HUES6 (cell line): ENCODE data around the gene TXNDC16.

ENCODE experiments used
- H3K27ac ChIP-seq: 2 replicates; pipeline ENCODE4 v1.7.0; 2013; ENCODE audit warnings: low read depth, mild to moderate bottlenecking, low read length, inconsistent platforms
- H3K27me3 ChIP-seq: 2 replicates; pipeline ENCODE4 v1.6.1; 2013; ENCODE audit warnings: low read length; ENCODE audit not compliant: control insufficient read depth, insufficient read depth
- H3K36me3 ChIP-seq: 2 replicates; pipeline ENCODE4 v1.6.1; 2013; ENCODE audit warnings: low read length; ENCODE audit not compliant: control insufficient read depth, insufficient read depth
- H3K4me1 ChIP-seq: 2 replicates; pipeline ENCODE4 v1.6.1; 2013; ENCODE audit warnings: low read length; ENCODE audit not compliant: control insufficient read depth, insufficient read depth
- H3K4me3 ChIP-seq: 2 replicates; pipeline ENCODE4 v1.5.1; 2013; ENCODE audit warnings: low read depth, low read length
- H3K9ac ChIP-seq: one replicate; pipeline ENCODE4 v1.6.1; 2013; ENCODE audit warnings: mild to moderate bottlenecking, low read length
- H3K9me3 ChIP-seq: 2 replicates; pipeline ENCODE4 v1.6.1; 2013; ENCODE audit warnings: low read depth, low read length; ENCODE audit not compliant: control insufficient read depth, insufficient read depth

The TXNDC16 gene

DNA sequence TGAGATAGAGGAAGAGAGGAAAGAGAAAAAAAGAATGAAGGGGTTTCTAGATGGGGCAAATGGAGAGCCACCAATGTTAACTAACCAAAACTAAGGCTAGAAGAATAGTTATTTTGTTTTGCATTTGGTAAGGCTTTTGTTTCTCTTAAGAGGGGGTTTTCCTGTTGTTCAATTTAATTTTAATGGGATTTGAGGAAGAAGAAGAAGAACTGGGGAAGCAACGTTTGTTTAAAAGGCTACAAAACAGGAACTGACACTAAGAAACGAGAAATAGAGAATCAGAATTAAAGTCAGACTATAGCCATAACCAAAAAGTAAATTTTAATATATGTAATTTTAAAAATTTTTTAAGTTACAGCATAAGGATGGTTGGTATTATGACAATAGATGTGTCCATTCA is 13.7 kb downstream of the TXNDC16 start:
- Histone ChIP-seq H3K27ac (no peak overlapping the region), H3K9me3 (no peaks in the 10 kb centered on the region), H3K4me1 (no peaks in the 10 kb centered on the region), H3K27me3 (no peaks in the 10 kb centered on the region), H3K4me3 (no peak overlapping the region), H3K9ac (no peak overlapping the region), H3K36me3 (peaks cover 17% of the 10 kb centered on the region)

DNA sequence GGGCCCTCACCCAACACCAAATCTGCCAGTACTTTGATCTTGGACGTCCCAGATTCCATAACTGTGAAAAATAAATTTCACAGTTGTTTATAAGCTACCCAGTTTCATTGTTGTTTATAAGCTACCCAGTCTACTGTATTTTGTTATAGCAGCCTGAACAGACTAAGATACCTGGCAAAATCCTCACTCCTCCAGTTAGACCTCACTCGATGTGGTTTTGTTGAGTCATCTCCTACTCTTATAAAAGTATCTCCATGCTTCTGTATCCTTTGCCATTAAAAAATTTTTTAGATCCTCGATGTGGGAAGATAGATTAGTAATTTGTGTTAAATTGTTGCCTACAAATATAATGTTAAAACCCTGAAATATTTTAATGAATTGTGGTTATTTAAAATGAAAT is 16.0 kb downstream of the TXNDC16 start:
- H3K36me3 ChIP-seq = peaks cover 17% of the 10 kb centered on the region

DNA sequence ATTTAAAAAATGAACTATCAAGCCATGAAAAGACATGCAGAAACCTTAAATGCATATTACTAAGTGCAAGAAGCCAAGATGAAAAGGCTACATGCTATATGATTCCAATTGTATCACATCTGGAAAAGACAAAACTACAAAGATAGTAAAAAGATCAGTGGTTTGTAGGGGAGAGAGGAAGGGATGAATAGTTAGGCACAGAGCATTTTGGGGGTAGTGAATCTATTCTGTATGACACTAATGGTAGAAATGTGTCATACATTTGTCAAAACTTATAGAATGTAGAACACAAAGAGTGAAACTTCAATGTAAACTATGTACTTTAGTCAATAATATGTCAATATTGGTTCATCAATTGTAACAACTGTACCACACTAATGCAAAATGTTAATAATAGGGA is 20.8 kb downstream of the TXNDC16 start:
- H3K4me1 ChIP-seq = no peaks in the 10 kb centered on the region
- peaks cover 12% of the 10 kb centered on the region for H3K36me3 ChIP-seq
- no peaks in the 10 kb centered on the region for H3K27me3 ChIP-seq
- no peak overlapping the region for H3K27ac ChIP-seq
- H3K9me3 ChIP-seq = no peaks in the 10 kb centered on the region
- no peak overlapping the region for H3K9ac ChIP-seq
- no peak overlapping the region for H3K4me3 ChIP-seq

More for the DNA sequence above, 16.0 kb downstream of the TXNDC16 start:
- Histone ChIP-seq H3K4me3 (no peak overlapping the region), H3K9ac (no peak overlapping the region), H3K27ac (no peak overlapping the region), H3K9me3 (no peaks in the 10 kb centered on the region), H3K4me1 (no peaks in the 10 kb centered on the region), H3K27me3 (no peaks in the 10 kb centered on the region)

DNA sequence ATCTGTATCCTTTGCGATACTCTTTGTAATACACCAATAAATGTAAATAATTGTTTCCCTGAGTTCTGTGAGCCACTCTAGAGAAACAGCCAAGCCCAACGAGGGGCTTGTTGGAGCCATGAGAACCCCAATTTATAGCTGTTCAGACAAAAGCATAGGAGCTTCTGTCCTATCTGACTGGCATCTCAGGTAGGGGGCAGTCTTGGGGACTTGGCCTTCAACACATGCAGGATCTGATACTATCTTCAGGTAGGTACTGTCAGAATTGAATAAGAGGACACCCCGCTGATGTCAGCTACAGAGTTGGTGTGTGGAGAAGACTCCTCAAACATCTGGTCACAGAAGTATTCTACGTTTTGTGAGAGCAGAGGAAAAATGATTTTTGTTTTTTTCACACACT is 25.3 kb downstream of the TXNDC16 start:
- H3K27ac ChIP-seq = no peak overlapping the region
- H3K9me3 ChIP-seq = no peaks in the 10 kb centered on the region
- H3K9ac ChIP-seq = no peak overlapping the region
- no peaks in the 10 kb centered on the region for H3K36me3 ChIP-seq
- H3K4me1 ChIP-seq = no peaks in the 10 kb centered on the region
- no peak overlapping the region for H3K4me3 ChIP-seq
- H3K27me3 ChIP-seq = no peaks in the 10 kb centered on the region

DNA sequence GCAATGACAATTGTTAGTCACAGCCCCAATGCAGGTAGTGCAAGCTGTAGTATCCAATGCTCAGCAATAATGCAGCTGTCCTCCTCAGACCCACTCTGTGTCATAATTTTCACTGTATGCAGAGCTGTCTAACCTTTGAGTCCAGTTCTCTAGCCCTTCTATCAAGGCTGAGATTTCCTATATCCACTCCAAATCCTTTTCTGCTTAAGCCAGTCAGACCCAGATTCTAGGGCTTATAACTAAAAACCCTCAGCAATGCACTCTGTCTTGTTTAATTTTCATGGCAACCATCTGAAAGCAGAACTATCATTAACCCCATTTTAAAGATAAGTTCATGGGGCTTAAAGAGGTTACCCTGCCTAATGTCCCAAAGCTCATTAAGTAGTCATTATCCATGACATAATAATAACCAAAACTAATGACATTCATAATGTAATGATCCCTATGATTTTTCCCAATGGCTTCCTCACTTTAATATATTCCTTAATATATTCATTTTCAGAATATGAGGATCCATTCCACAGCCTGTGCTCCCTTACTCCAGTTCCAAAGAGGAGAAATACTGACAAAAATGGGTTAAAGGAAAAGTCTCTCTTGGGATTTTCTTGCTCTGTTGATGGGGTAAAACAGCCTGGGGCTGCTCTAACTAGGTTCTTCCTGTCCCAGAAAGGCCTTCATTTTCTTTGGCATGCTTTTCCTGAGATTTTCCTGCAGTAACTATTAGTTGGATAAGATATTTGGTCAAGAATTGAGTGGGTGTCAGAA is 29.5 kb downstream of the TXNDC16 start:
- no peaks in the 10 kb centered on the region for H3K4me1 ChIP-seq
- H3K36me3 ChIP-seq = no peaks in the 10 kb centered on the region
- no peak overlapping the region for H3K27ac ChIP-seq
- H3K27me3 ChIP-seq = no peaks in the 10 kb centered on the region
- no peak overlapping the region for H3K9ac ChIP-seq
- H3K9me3 ChIP-seq = no peaks in the 10 kb centered on the region
- H3K4me3 ChIP-seq = no peak overlapping the region

DNA sequence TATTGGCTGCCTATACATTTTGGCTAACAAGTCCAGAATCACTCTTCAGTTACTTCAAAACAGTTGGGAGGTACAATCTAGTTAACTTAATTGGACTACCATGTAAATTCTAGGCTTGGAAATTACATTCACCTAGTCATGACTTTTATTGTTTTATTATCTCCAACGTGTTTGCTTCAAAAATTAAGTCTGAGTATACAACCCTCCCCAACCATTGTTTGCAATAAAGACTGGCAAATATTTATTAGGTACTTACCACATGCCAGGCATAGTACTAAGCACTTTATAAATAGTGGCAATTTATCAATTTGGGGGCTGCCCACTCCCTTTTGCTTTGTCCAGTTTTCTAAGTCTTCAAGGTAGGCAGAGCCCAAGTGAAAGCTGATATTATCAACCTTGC is 30.3 kb downstream of the TXNDC16 start:
- H3K27ac ChIP-seq = no peak overlapping the region
- no peak overlapping the region for H3K4me3 ChIP-seq
- no peaks in the 10 kb centered on the region for H3K27me3 ChIP-seq
- H3K9ac ChIP-seq = no peak overlapping the region
- no peaks in the 10 kb centered on the region for H3K4me1 ChIP-seq
- H3K36me3 ChIP-seq = no peaks in the 10 kb centered on the region
- no peaks in the 10 kb centered on the region for H3K9me3 ChIP-seq

DNA sequence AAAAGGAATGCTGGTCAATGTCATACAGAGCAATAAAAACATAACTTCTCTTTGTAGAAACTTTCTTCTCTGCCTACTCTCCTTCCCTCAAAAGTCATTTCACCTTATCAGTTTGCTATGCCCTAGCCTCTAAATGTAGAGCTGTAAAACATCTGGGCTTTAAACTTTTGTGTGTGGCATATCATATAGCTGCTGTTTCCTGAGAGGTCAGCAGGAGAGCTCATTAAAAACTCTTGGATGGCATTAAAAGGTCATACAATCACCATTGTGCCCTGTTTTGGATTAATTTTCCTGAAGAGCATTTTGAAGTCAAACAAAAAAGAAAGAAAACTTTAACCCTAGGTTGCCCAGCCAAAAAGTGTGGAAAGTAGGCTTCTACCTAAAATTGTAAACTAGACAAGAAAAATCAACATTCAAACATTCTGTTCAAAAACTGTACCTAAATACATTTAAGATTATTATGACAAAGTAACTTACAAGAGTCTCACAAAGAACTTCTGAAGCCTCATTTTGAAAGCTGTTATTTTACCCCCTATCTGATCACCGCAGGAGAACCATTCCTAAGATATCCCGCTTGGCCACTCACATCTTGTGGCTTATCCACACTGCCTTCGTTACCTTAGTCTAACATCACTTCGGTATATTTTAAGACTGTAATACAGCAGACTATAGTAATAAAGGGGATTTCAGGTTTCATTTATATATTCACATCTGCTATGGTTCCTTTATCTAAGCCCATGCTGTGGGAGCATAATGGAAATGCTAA is 38.1 kb downstream of the TXNDC16 start:
- Histone ChIP-seq H3K9me3 (no peaks in the 10 kb centered on the region), H3K27ac (no peak overlapping the region), H3K4me1 (peaks cover 11% of the 10 kb centered on the region), H3K9ac (no peak overlapping the region), H3K36me3 (no peaks in the 10 kb centered on the region), H3K27me3 (no peaks in the 10 kb centered on the region), H3K4me3 (no peak overlapping the region)

DNA sequence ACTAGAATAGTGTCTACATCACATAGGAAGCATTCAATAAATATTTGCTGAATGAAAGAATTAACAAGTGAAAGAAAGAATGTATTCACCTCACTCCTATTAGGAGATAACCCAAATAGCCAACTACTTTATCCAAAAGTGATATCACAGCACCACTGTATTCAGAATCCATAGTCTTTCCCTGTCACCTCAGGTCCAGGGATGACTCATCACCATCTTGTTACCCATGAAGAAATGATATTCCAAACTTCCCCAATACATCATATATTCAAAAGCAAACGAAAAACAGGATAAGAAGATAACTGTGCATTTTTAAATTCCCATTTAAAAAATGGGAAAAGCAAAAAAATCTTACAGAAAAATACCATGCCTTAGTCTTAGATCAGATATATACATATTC is 39.1 kb downstream of the TXNDC16 start:
- Histone ChIP-seq H3K4me1 (peaks cover 11% of the 10 kb centered on the region), H3K4me3 (no peak overlapping the region), H3K9me3 (no peaks in the 10 kb centered on the region)

DNA sequence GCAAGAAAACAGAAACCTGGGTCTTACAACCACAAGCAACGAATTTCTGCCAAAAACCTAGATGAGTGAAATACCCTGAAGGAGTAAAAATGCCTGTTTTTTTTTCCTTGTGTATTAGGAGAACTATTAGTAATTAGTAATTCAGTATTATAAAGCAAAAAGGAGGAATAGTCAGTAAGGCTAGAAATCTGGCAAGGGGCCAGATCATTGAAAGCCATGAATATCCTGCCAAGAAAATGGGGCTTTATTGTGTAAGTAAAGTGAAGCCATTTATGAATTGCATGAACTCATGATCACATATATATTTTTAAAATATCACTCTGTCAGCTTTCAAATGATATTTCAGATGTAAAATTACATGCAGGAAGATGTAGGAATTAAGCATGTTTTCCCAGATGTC is 57.9 kb downstream of the TXNDC16 start:
- Histone ChIP-seq H3K36me3 (no peaks in the 10 kb centered on the region), H3K4me3 (no peak overlapping the region)

More for the DNA sequence above, 39.1 kb downstream of the TXNDC16 start:
- Histone ChIP-seq H3K36me3 (no peaks in the 10 kb centered on the region), H3K27ac (no peak overlapping the region), H3K27me3 (no peaks in the 10 kb centered on the region), H3K9ac (no peak overlapping the region)

DNA sequence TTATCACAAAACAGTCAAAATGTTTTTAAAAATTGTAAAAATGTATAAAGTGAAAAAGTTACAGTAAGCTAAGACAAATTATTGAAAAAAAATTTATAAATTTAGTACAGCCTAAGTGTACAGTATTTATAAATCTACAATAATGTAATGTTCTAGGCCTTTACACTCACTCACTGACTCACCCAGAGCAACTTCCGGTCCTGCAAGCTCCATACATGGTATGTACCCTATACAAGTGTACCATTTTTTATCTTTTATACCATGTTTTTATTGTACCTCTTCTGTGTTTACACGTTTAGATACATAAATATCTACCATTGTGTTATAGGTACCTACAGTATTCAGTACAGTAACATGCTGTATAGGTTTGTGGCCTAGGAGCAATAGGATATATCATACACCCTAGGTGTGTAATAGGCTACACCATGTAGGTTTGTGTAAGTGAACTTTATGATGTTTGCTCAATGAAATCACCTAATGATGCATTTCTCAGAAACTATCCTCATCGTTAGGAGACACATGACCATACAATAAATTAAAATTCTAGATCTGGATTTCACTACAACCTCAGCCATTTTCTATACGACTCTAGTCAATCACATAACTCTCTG is 66.8 kb downstream of the TXNDC16 start:
- Histone ChIP-seq H3K4me3 (no peak overlapping the region), H3K27me3 (no peaks in the 10 kb centered on the region), H3K36me3 (no peaks in the 10 kb centered on the region), H3K9ac (no peak overlapping the region), H3K27ac (no peak overlapping the region), H3K4me1 (no peaks in the 10 kb centered on the region), H3K9me3 (no peaks in the 10 kb centered on the region)

More for the DNA sequence above, 57.9 kb downstream of the TXNDC16 start:
- H3K4me1 ChIP-seq = peaks cover 4% of the 10 kb centered on the region; the same call in 1 of the 2 replicates
- H3K9ac ChIP-seq = no peak overlapping the region
- no peaks in the 10 kb centered on the region for H3K27me3 ChIP-seq
- H3K9me3 ChIP-seq = peaks cover 3% of the 10 kb centered on the region; the same call in 1 of the 2 replicates
- no peak overlapping the region for H3K27ac ChIP-seq

DNA sequence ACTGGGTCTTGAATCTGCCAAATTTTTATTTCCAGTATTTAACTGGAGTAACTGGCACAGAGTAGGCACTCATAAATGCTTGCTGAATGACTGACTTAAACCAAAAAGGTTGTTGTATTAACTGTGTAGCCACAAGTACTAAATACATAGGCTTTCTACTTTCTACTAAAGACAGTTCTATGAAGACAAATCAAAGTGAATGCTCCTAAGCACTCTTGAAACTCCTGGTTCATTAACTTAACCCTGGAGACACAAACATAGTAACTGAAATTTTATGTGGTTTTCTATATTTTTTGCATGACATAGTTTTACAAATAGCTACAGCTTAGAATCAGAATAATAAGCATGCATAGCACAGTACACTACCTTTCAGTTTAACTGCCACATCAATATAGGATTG is 70.4 kb downstream of the TXNDC16 start:
- H3K27ac ChIP-seq = no peak overlapping the region
- no peaks in the 10 kb centered on the region for H3K4me1 ChIP-seq

More for the DNA sequence above, 70.4 kb downstream of the TXNDC16 start:
- Histone ChIP-seq H3K27me3 (no peaks in the 10 kb centered on the region), H3K36me3 (no peaks in the 10 kb centered on the region), H3K9ac (no peak overlapping the region), H3K9me3 (no peaks in the 10 kb centered on the region), H3K4me3 (no peak overlapping the region)
